IgD-negative memory B cell (primary cell): ENCODE measurements around the gene OR10G6. TPM values are rescaled to one million over a fixed set of nuclear protein-coding genes. Genes with fewer than 3 reads are reported as not detected.

Experiments
- polyA plus RNA-seq: library from polyadenylated mRNA; unstranded; fragments of 300-500 nt; fragmentation: Illumina TruSeq; gene quantifications from one replicate; pipeline ENCODE4 v1.2.3, GENCODE V29; 2021

The OR10G6 gene
- polyA plus RNA-seq, 1 donor from 2014 or later, result not detected

Other genes with a start within 250 kb of the OR10G6 start
- not detected for gene OR6X1, start 240.6 kb downstream of the OR10G6 start, polyA plus RNA-seq
- gene OR6M1, start 188.8 kb downstream of the OR10G6 start, polyA plus RNA-seq, result not detected
- gene TMEM225, start 109.5 kb downstream of the OR10G6 start, polyA plus RNA-seq, result not detected
- not detected for gene OR8D4, start 93.0 kb downstream of the OR10G6 start, polyA plus RNA-seq
- gene OR4D5, start 55.5 kb downstream of the OR10G6 start, polyA plus RNA-seq, result not detected
- gene OR6T1, start 51.3 kb downstream of the OR10G6 start, polyA plus RNA-seq, result not detected
- not detected for gene OR10S1, start 17.4 kb downstream of the OR10G6 start, polyA plus RNA-seq
- not detected for gene OR10G4, start 17.8 kb upstream of the OR10G6 start, polyA plus RNA-seq
- not detected for gene OR10G9, start 27.9 kb upstream of the OR10G6 start, polyA plus RNA-seq
- gene OR10G8, start 31.6 kb upstream of the OR10G6 start, polyA plus RNA-seq, result not detected
- gene OR10G7, start 46.2 kb upstream of the OR10G6 start, polyA plus RNA-seq, result not detected
- gene VWA5A, start 120.3 kb upstream of the OR10G6 start, polyA plus RNA-seq, result 12.8 TPM
- not detected for gene OR10D3, start 188.2 kb upstream of the OR10G6 start, polyA plus RNA-seq
- not detected for gene OR8G1, start 245.9 kb upstream of the OR10G6 start, polyA plus RNA-seq